ENCODE measurements around the gene PANX2.

GRCh38 chr22:50145721-50146438, 24.7 kb upstream of the PANX2 start:
- TF ChIP-seq, protein P1, sequence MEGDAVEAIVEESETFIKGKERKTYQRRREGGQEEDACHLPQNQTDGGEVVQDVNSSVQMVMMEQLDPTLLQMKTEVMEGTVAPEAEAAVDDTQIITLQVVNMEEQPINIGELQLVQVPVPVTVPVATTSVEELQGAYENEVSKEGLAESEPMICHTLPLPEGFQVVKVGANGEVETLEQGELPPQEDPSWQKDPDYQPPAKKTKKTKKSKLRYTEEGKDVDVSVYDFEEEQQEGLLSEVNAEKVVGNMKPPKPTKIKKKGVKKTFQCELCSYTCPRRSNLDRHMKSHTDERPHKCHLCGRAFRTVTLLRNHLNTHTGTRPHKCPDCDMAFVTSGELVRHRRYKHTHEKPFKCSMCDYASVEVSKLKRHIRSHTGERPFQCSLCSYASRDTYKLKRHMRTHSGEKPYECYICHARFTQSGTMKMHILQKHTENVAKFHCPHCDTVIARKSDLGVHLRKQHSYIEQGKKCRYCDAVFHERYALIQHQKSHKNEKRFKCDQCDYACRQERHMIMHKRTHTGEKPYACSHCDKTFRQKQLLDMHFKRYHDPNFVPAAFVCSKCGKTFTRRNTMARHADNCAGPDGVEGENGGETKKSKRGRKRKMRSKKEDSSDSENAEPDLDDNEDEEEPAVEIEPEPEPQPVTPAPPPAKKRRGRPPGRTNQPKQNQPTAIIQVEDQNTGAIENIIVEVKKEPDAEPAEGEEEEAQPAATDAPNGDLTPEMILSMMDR (IDR thresholded peaks at IDR 0.05; ENCODE audit: low read depth, low read length): no peak
- no peak for TF ChIP-seq POLR2A (IDR thresholded peaks at IDR 0.05; ENCODE audit: extremely low read depth, insufficient read length)
